Activated CD4-positive, alpha-beta T cell treated with anti-CD3 and anti-CD28 coated beads, Interleukin-2, Interleukin-6, amounts not matched to agents 100 ng/mL and 50 ng/mL, durations not matched to agents 16 hours and 8 hours (primary cell): ENCODE data around the gene TTLL8.
A peak's percentile ranks its signal among the peaks of the same experiment; 100 is the strongest.

Experiments used
- DNase-seq: peaks from one replicate; pipeline ENCODE4 v3.0.0-alpha.2; 2020

Gene TTLL8

DNA sequence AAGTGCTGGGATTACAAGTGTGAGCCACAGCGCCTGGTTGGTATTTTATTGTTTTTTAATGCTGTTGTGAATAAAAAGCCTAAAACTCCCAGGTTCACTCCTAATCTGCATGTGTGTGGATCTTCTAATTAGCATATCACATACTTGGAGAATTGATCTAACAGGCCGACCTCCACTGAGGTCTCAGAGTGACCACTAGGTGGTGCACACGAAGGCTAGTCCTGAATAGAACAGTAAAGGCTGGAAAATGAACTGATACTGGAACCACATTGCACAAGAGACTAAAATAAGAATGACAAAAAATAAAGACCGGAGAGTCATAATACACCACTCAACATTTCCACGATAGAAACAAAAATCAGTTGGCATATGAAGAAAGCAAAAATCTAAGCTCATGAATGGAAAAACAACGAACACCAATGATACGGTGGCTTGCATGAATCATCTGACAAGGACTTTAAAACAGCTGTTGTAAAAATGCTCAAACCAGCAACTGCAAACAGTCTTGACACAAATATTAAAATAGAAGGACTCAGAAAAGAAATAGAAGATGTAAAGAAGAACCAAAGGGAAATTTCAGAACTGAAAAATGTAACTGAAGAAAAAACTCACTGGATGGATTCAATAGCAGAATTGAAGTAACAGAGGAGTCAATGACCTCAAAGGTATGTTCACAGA is 78.4 kb downstream of the TTLL8 start:
- DNase-seq, result peak; percentile 70

DNA sequence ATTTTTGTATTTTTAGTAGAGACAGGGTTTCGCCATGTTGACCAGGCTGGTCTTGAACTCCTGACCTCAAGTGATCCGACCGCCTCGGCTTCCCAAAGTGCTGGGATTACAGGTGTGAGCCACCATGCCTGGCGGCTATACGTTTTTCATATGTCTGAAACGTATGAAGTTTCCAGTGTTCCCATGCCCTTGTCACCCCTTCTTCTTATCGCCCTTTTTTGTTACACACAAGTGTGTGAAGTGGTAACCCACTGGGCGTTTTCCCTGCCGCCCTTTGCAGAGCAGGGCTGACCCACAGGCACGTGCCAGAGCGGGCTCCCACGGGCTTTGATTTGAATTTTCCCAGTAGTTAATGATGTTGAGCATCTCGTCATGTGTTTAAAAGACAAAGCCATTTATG is 80.5 kb downstream of the TTLL8 start:
- DNase-seq, result no peak

DNA sequence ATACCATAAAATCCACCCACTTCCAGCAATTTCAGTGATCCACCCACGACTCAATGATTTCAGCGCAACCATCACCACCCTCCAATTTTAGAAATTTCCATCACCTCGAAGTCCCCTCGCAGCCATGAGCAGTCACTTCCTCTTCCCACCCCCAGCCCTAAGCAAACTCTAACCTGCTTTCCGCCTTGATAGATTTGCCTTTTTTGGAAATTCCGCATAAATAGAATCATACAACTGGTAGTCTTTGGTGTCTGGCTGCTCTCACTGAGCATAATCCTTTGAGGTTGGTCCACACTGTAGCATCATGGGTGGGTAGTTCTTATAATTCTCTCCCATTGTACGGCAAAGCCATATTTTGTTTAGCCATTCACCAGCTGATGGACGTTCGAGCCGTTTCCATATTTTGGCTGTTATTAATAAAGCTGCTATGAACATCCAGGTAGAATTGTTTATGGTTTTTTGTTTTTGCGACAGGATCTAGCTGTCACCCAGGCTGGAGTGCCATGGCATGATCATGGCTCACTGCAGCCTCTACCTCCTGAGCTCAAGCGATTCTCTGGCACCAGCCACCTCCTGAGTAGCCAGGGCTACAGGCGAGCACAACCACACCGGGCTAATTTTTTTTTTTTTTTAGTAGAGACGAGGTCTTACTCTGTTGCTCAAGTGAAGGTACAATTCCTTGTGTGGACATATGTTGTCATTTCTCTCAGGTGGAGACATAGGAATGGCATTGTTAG is 81.5 kb downstream of the TTLL8 start:
- DNase-seq, result peak; percentile 55

DNA sequence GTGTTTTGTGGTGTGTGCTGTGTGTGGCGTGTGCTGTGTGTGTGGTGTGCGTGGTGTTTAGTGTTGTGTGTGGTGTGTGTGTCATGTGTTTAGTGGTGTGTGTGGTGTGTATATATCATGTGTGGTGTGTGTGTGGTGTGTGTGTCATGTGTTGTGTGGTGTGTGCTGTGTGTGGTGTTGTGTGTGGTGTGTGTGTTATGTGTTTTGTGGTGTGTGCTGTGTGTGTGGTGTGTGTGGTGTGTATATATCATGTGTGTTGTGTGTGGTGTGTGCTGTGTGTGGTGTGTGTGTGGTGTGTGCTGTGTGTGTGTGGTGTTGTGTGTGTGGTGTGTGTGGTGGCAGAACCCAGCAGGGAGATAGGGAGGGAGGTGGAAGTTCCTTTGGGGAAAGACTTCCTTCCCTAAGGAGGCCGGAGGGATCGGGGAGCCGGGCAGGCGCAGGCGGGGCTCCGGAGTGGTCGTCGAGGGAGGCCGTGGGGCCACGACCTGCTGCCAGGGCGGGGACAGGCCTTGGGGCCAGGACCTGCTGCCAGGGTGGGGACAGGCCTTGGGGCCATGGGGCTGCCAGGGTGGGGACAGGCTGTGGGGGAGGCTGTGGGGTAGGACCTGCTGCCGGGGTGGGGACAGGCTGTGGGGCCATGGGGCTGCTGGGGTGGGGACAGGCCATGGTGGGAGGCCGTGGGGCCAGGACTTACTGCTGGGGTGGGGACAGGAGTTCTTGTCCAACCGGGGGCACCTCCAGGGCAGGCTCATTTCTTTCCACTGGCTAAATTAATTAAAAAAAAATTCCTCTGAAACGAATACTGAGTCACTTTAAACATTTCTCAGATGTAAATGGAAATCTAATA is 82.3 kb downstream of the TTLL8 start:
- no peak for DNase-seq

DNA sequence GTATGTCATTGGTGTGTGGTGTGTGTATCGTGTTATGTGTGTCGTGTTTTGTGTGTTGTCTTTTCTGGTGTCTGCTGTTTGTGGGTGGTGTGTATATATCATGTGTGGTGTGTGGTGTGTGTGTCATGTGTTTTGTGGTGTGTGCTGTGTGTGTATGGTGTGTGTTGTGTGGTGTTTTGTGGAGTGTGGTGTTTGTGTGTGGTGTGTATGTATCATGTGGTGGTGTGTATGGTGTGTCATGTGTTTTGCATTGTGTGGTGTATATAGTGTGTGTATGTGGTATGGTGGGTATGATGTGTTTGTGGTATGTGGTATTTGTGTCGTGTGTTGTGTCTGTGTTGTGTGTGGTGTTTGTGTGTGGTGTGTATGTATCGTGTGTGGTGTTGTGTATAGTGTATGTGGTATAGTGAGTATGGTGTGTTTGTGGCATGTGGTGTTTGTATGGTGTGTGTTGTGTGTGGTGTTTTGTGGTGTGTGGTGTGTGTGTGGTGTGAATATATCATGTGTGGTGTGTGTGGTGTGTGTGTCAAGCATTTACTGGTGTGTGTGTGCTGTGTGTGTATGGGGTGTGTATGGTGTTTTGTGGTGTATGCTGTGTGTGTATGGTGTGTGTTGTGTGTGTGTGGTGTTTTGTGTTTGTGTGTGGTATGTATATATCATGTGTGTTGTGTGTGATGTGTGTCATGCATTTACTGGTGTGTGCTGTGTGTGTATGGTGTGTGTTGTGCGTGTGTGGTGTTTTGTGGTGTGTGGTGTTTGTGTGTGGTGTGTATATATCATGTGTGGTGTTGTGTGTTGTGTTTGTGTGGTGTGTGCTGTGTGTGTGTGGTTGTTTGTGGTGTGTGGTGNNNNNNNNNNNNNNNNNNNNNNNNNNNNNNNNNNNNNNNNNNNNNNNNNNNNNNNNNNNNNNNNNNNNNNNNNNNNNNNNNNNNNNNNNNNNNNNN is 84.8 kb downstream of the TTLL8 start:
- no peak for DNase-seq

DNA sequence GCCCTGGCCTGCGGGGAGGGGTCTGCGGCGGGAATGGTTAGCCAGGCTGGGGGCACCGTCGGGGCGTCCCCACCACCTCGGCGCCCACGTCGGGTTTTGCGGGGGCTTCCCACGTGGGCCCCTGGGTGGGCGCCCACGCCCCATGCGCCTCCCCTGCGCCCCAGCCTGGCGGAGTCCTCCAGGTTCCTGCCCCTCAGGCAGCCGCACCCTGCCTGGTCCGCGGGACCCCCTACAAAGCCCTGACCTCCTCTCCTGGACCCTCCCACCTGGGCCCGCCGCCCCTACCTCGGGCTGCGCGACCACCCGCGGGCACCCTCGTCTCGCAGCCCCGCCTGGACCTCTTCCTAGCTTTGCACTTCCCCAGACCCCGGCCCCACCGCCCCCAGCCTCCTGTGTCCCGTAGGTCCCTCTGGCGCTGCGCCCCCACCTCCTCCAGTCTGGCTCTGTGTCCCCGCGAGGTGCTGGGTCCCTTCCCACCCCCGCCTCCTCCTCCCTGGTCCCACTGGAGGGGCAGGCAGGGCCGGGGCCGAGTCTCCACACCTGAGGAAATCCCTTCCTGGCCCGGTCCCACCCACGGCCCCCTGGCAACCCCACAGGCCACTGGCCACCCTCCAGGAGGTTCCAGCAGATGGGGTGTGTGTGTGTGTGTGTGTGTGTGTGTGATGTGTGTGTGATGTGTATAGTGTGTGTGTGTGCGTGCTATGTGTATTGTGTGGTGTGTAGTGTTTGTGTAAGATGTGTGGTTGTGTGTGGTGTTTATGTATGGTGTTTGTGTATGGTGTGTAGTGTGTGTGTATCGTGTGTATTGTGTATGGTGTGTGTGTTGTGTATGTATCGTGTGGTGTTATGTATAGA is 85.7 kb downstream of the TTLL8 start:
- DNase-seq, result no peak

DNA sequence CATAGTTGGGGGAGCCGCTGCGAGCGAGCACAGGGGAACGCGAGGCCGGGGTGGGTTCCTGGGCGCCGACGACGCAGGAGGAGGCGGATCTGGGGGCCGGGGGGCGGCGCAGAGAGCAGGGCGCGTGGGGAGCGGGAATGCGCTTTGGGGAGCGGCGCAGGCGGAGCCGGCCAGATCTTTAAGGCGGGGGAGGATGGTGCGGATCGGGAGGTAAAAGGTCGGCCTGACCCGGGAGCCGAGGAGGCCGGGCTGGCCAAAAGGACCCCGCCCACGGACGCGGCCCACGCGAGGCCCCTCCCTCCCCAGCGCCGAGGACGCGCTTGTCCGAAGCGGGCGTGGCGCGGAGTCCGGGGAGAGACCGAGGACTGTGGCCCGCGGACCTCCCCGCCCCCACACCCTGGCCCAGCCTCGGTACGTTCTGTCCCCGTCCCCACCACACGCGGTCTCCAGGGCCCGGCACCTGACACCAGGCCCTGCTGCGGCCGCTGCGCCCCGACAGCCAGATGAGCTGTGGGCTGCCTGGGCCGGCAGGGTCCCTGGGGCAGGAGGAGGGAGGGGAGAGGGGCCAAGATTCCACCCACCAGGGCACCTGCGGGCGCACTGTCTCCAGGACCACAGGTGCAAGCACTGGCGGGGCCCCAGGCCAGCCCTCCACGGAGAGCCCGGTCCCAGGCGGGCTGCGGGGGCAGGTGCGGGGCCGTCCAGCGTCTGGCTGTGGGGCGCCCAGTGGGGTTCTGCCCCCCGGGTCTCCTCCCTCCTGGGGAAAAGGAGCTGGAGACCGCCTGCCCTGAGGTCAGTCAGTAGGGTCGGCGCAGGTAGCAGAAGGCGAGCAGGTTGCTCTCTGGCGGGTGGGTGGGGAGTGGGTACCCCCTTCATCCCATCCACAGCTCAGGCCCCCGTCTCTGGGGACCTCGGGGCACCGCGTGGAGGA is 86.6 kb downstream of the TTLL8 start:
- peak; percentile 81 for DNase-seq

DNA sequence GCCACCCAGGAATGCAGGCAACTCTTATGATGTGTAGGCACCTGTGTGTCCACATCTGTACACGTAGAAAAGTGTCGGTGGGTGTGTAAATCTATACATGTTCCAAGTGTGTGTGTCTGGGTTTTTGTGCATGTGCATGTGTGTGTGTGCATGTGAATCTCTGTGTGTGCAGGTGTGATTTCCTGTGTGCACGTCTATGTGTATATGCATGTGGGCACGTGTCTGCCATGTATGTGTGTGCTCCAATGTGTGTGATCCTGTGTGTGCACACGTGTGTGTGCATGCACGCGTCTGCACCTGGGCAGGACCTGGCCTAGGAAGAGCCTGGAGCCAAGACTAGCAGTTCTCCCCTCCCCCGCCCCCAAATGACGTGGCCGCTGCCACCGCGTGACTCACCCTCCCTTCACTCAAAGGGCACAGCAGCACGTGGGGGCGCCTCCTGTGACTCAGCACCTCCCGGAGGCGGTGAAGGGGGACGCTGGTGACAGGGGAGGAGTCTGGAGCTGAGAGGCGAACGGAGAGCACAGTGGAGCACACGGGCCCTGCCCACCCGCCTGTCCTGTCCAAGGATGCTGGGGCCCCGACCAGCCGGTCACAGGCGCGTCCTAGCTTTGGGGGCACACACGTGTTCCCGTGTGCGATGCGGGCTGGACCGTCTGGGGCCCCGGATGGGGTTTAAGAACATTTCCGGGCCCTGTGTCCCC is 87.4 kb downstream of the TTLL8 start:
- DNase-seq, result peak; percentile 98

DNA sequence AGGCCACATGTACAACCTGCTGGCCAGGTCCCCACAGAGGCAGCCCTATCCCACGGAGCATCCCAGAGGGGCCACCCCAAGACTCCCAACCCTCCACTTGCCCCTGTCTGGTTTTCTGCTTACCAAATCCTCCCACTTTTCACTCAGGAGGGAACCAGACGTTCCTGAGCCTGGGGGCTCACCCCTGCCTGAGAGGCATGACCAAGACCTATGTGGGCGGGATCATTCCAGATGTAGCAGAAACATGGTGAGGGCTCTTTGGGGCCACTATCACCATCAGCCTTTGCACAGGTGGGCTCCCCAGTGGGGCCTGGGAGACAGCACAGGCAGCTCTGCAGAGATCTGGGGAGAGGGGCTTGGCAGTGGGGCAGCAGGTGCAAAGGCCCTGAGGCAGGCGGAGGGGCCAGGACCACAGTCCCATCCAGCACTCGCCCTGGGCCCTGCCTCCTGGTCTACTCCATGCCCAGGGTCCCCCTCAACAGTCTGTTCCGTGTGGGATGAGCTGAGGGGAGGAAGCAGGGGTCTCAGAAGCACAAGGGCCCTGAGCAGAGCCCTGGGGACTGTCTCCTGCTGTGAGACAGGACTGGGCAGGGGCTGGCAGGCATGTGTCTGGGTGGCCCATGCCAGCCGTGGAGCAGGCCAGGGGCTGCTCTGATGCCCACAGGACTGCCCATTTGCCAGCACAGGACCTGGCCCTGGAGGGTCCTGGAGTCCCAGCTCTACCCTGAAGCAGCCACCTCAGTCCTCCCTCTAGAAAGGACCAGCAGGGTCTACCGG is 88.2 kb downstream of the TTLL8 start:
- DNase-seq, result no peak

DNA sequence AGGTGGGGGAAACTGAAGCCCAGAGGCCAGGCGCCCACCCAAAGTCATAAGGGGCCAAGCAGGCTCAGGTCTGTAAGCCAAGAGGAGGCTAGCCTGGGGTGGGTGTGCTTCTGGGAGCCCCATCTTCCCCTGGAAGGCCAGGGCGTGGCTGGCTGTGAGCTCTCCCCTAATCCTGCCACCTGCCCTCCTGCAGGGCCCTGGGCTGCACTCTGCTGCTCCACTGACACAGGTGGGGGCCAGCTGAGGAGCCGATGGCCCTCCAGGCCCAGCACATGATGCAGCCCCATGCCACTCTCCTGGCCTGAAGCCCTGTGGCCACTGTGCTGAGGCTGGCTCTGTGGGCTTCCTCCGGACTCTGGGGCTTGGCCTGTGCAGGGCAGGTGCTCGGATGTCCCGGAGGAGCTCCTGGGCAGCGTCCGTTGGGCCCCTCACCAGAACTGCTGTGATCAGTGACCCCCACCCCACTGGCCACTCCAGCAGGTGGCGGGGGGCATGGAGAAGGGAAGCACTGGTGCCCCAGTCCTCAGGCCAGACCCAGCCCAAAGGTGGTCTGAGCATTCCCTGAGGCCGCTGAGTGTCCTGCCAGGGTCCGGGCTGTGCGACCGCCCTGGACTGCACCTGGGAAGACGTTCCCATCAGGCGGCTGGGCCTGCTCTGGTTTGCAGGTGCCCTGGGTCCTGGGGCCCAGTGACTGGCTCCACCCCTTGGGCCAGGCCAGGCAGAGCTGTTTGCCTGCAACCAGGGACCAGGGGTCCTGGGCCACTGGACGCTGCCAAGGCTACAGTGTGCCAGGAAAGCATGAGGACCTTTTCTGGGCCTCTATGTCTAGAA is 89.1 kb downstream of the TTLL8 start:
- no peak for DNase-seq
